Skeletal muscle tissue (tissue), 4 donors: ENCODE results near the gene BHLHE41. TPM values are rescaled to one million over a fixed set of nuclear protein-coding genes. Genes with fewer than 3 reads are reported as not detected.

ENCODE experiments used
- H3K27ac ChIP-seq: one replicate; pipeline ENCODE4 v1.7.0; 2013; ENCODE audit warnings: mild to moderate bottlenecking, low read depth, low read length, inconsistent platforms
- H3K27me3 ChIP-seq, 3 donors: one replicate each; pipeline ENCODE4 v1.7.0; 2013; ENCODE audit warnings: low read length in 3 of 3; ENCODE audit not compliant: control insufficient read depth in 3 of 3, insufficient read depth in 3 of 3
- H3K36me3 ChIP-seq, 3 donors: one replicate each; pipeline ENCODE4 v1.7.0; 2013; ENCODE audit warnings: low read length in 3 of 3; ENCODE audit not compliant: control insufficient read depth in 3 of 3, insufficient read depth in 3 of 3
- H3K4me1 ChIP-seq, 3 donors: one replicate each; pipeline ENCODE4 v1.7.0; 2013; ENCODE audit warnings: low read length in 3 of 3, mild to moderate bottlenecking in 3 of 3; ENCODE audit not compliant: control insufficient read depth in 3 of 3, insufficient read depth in 3 of 3
- H3K4me3 ChIP-seq, 3 donors: one replicate each; pipeline ENCODE4 v1.7.0; 2013; ENCODE audit warnings: low read length in 3 of 3
- H3K9ac ChIP-seq, 3 donors: one replicate each; pipeline ENCODE4 v1.7.0; 2013; ENCODE audit warnings: low read length in 3 of 3, mild to moderate bottlenecking in 3 of 3, moderate library complexity in 2 of 3, low read depth in 1 of 3
- H3K9me3 ChIP-seq, 3 donors: one replicate each; pipeline ENCODE4 v1.7.0; 2013; ENCODE audit warnings: low read length in 3 of 3; ENCODE audit not compliant: control insufficient read depth in 3 of 3
- total RNA-seq: library from RNA; depleted of rRNA; stranded (reverse); fragments of >200 nt; gene quantifications from one replicate; pipeline ENCODE4 v1.2.3, GENCODE V29; 2014
- donor health status: Osteomylitis.

Gene BHLHE41
- 1.0 TPM for total RNA-seq

- H3K9me3 ChIP-seq, result no peaks in the 10 kb centered on the region
- peaks cover 0 to 4% (median 0%) of the 10 kb centered on the region in 3 donors for H3K36me3 ChIP-seq
- H3K9ac ChIP-seq, result peak within 1 kb of the TSS; percentile 87 to 99 (median 98)
- H3K4me3 ChIP-seq, result peak within 1 kb of the TSS; percentile 86 to 99 (median 91)
- no peaks in the 10 kb centered on the region for H3K27me3 ChIP-seq
- peaks cover 8 to 34% (median 31%) of the 10 kb centered on the region in 3 donors for H3K4me1 ChIP-seq
- H3K27ac ChIP-seq, result peak within 1 kb of the TSS; percentile 100
Observed at GRCh38 chr12:26124446-26125399, at the start of gene BHLHE41. Gene BHLHE41, minus strand, starts transcription at chr12:26125037. Its CDS starts 258 bp downstream, at chr12:26124779.

- Histone ChIP-seq H3K4me3 (no peak overlapping the region), H3K9me3 (no peaks in the 10 kb centered on the region)
Observed at GRCh38 chr12:26172946-26173552, 48.2 kb upstream of the BHLHE41 start.

DNA sequence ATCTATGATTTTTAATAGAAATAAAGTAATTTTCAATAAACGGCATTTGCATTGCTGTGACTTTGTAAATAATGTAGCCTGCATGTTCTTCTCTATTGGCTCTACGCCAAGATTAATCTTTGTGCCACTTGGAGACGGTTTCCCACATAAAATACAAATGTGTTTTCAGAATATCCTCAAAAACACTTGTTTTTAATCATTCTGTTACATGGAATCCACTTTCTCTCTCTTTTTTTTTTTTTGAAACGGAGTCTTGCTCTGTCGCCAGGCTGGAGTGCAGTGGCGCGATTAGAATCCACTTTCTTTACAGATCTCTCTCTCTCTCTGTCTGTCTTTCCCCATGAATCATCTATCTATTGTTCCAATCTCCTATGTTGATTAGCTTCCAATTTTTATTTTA lies 47.7 kb upstream of the BHLHE41 start:
- no peaks in the 10 kb centered on the region for H3K4me1 ChIP-seq
- no peaks in the 10 kb centered on the region for H3K27me3 ChIP-seq

More at GRCh38 chr12:26172946-26173552, 48.2 kb upstream of the BHLHE41 start:
- Histone ChIP-seq H3K27me3 (no peaks in the 10 kb centered on the region), H3K36me3 (no peaks in the 10 kb centered on the region), H3K4me1 (no peaks in the 10 kb centered on the region), H3K9ac (no peak overlapping the region), H3K27ac (no peak overlapping the region)

DNA sequence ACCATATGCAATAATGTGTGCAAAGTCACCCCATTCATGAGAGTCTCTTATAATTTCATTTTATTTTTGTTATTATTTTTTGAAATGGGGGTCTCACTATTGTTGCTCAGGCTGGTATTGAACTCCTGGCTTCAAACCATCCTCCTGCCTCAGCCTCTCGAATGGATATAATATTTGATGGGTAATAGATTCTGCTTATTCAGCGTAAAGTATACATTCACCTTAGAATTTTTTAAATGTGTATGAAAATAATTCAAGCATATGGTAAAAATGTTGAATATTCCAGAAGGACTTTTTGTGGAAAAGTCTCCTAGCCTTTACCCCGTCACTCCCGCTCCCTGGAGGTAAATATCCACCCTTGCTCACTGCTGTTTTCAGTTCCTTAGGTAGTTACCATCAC lies 47.2 kb upstream of the BHLHE41 start:
- no peak overlapping the region for H3K4me3 ChIP-seq
- no peaks in the 10 kb centered on the region for H3K27me3 ChIP-seq
- H3K27ac ChIP-seq, result no peak overlapping the region
- H3K9ac ChIP-seq, result no peak overlapping the region
- no peaks in the 10 kb centered on the region for H3K36me3 ChIP-seq
- no peaks in the 10 kb centered on the region for H3K4me1 ChIP-seq
- no peaks in the 10 kb centered on the region for H3K9me3 ChIP-seq

More for the DNA sequence above, 47.7 kb upstream of the BHLHE41 start:
- H3K9ac ChIP-seq, result no peak overlapping the region
- no peak overlapping the region for H3K27ac ChIP-seq
- H3K9me3 ChIP-seq, result no peaks in the 10 kb centered on the region
- H3K36me3 ChIP-seq, result no peaks in the 10 kb centered on the region
- no peak overlapping the region for H3K4me3 ChIP-seq

DNA sequence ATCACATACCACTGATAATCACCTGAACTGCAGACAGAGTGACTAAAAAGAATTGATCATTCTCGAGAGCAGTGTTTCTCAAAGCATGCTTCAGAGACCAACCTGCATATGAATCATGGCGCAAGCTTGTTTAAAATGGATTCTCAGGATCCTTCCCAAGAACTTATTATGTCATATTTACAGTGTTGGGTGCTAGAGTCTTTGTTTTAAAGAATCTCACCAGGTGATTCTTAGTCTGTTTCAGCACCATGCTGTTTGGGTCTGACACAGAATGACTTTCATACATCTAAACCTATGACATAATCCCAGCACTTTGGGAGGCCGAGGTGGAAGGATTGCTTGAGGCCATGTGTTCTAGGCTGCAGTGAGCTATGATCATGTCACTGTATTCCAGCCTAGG lies 39.3 kb upstream of the BHLHE41 start:
- Histone ChIP-seq H3K9ac (no peak overlapping the region), H3K4me1 (no peaks in the 10 kb centered on the region), H3K9me3 (no peaks in the 10 kb centered on the region), H3K27ac (no peak overlapping the region), H3K36me3 (no peaks in the 10 kb centered on the region), H3K27me3 (no peaks in the 10 kb centered on the region), H3K4me3 (no peak overlapping the region)

DNA sequence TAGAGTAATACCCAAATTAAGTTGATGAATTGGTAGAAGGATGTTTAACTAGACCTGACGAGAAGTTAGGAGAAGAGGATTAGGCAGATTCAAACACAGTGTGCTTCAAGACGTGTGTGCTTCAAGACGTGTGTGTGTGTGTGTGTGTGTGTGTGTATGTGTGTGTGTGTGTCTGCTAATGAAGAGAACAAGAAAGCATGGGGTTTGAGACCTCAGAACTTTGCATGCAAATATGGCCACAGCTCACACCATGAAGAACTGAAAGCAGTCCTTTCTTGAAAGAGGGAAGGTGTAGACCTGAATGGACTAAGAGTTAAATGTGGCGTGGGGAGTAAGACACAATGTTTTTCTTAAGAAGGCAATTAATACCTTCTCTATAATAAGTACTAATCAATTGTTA lies 38.1 kb upstream of the BHLHE41 start:
- no peaks in the 10 kb centered on the region for H3K4me1 ChIP-seq
- no peaks in the 10 kb centered on the region for H3K27me3 ChIP-seq
- H3K9me3 ChIP-seq, result no peaks in the 10 kb centered on the region
- no peak overlapping the region for H3K27ac ChIP-seq
- no peak overlapping the region for H3K9ac ChIP-seq
- no peaks in the 10 kb centered on the region for H3K36me3 ChIP-seq
- no peak overlapping the region for H3K4me3 ChIP-seq

DNA sequence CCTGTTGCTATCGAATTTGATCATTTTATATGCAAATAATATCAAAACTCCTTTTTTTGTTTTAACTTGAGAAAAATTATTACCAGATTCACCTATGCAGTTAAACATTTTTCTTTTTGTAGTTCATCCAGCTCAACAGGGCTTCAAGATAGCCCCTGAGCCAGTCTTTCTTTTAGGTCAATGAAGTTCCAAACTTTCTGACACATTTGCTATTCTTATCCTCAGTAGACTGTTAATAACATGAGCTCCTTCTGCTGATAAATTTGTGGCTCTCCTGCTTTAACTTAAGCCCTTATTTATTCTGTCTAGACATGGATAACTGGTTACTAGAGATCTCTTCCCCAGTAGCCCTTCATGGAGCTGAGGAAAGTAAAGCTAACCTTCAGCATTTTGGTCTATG lies 37.3 kb upstream of the BHLHE41 start:
- H3K4me1 ChIP-seq, result no peaks in the 10 kb centered on the region
- no peak overlapping the region for H3K27ac ChIP-seq
- no peaks in the 10 kb centered on the region for H3K36me3 ChIP-seq
- no peaks in the 10 kb centered on the region for H3K9me3 ChIP-seq
- no peaks in the 10 kb centered on the region for H3K27me3 ChIP-seq
- H3K9ac ChIP-seq, result no peak overlapping the region
- no peak overlapping the region for H3K4me3 ChIP-seq

DNA sequence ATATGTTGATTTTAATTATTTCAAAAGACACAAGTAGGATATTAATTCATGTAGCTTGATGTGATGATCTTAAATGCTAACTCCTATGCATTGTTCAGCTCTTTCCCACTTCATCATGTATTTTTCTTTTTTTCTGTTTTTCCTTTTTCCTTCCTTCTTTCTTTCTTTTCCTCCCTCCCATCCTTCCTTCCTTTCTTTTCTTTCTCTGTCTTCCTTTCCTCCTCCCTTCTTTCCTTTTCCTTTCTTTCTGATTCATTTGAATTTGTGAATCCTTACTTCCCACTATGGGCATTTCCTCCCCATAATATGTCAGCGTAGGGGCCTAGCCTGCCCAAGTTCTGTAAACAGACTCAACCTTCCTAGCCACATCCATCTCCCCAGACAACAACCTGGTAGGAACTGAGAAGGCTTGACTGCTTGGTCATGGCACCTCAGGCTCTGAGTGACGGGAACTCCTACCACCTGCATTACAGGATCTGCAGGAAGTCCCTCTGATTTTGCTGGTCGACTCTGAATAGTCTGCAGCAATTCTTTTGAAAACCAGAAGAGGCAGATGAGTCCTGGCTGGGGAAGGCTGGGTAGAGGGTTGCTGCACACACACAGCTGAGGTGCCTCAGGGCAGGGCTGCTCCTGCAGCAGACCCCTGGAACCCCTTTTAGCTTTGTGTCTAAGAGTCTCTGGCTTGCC lies 33.4 kb upstream of the BHLHE41 start:
- Histone ChIP-seq H3K27me3 (no peaks in the 10 kb centered on the region), H3K27ac (no peak overlapping the region), H3K9me3 (no peaks in the 10 kb centered on the region), H3K4me3 (no peak overlapping the region), H3K36me3 (no peaks in the 10 kb centered on the region), H3K4me1 (peaks cover 4 to 11% (median 8%) of the 10 kb centered on the region in 3 donors), H3K9ac (no peak overlapping the region)

DNA sequence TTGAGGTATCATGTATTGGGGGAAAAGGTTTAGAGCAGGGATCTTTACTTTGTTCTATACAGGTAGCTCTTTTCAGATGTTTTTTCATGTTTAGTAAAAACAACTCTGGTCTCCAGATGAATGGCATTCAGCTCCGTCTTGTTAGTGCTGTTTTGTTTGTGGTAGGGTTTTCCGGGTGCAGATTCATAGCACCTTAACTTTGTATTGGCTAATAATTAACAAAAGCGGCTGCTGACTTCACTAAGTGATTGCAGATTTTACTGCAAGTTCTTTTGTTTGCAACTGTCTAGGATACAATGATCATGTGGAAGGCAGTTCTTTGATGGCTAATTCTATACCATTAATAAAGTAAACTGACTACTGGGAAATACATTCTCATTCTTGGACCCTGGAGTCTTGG lies 32.2 kb upstream of the BHLHE41 start:
- H3K27ac ChIP-seq, result no peak overlapping the region
- H3K36me3 ChIP-seq, result no peaks in the 10 kb centered on the region
- H3K9me3 ChIP-seq, result no peaks in the 10 kb centered on the region
- peaks cover 4 to 11% (median 11%) of the 10 kb centered on the region in 3 donors for H3K4me1 ChIP-seq
- H3K9ac ChIP-seq, result no peak overlapping the region
- no peaks in the 10 kb centered on the region for H3K27me3 ChIP-seq
- H3K4me3 ChIP-seq, result no peak overlapping the region
